GM19455 (cell line): ENCODE data around the gene LPP.

Source experiments
- ATAC-seq: cut with Tn5 transposase; IDR thresholded peaks from one replicate; pipeline ENCODE4 v1.9.1; 2021; ENCODE audit not compliant: unreplicated experiment

Gene LPP

DNA sequence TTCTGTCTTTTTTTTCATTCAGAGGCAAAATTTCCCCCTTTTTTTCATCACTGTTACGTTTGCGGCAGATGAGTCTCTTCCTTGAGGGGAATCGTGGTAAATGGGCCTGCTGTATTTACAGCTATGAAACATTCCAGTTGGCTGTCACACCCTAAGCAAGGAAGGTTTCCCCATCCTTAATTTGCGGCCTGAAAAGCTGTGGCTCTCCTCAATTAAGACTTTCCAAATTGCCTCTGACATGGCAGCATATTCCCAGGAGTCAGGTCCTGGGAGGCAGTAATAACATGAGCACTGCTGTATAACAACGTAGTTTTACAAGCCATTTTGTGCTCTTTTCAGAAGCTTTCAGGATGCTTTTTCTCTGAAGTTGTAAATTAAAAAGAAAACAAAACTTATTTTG, 420.9 kb downstream of the LPP start:
- no peak for ATAC-seq

DNA sequence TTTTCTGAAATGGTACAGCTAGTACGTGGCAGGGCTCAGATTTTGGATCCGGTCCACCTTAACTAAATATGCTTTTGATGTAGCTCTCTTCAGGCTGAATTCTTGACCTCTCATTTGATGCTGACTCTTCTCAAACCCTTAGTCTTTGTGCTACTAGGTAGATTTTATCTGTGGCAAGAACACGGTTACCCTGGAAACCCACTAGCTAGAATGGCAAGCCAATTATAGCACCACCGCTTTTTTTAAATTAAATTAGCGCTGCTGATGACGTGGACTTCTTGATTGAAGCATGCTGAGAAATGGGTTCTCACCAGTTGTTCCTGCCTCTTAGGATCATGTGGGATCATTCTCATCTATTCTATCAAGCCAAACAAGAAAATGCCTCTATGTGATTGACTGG, 421.5 kb downstream of the LPP start:
- ATAC-seq: no peak

DNA sequence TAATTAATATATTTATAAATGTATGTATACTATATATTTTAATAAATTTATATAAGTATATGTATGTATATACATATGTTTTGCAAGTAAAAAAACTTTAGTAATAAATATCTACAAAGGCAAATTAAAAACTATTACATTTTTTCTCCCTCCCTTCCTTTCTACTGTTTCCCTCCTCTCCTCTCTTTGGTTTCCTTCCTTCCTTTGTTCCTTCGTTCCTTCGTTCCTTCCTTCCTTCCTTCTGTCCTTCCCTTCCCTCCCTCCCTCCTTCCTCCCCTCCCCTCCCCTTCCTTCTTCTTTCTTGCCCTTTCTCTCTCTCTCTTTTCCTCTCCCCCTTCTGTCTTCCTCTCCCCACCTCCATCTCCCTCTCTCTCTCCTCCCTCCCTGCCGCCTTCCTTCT, 423.6 kb downstream of the LPP start:
- ATAC-seq: no peak

DNA sequence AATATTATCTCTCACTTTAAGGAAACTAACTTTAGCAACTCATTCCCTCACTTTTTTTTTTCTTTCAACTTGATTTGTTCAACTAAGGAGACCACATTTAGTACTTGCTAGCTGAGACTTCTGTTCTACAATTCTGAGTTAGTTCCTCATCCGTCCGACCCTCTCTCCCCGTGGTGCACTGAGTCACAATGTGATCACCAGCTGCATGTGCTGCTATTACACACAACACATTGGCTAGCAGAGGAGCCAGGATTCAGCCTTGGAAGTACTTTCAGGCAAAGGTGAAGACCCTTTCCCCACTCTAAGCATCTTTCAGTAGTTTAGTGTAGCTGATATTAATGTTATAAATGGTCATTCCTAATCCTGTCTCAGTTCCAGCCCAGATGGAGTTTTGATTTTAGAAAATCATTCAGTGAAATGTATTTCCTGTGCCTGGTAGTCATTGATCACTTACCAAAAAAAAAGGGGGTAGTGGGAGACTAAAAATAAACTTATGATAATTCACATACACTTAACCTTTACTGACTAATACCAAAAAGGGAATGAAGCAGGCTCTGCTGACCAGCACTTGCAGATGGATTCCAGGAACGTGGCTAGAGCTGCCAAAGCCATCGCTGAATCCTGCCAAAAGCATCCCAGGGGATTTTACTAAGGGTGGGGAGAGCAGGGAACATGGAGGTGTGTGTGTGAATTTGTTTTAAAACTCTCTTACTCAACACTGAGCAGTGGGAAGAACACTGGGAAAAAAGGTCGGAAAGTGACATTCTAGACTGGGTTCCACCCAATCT, 424.8 kb downstream of the LPP start:
- no peak for ATAC-seq

DNA sequence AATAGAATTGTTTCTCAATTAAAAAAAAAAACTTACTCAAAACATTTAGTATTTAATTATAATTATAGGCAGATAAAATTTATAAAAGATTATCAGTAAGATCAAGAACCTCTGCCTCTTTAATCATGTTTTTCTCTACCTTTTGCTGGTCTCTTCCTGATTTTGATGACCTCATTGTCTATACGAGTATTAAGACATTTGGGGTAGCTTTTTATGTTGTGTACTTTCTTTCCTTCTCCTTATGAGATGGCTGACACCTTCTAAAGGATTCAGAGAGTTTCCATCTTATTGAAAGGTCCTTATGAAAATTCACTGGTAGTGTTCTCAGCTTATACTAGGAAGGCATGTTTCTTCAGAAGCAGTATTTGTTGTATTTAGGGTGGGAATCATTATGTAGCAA, 426.3 kb downstream of the LPP start:
- ATAC-seq: no peak

DNA sequence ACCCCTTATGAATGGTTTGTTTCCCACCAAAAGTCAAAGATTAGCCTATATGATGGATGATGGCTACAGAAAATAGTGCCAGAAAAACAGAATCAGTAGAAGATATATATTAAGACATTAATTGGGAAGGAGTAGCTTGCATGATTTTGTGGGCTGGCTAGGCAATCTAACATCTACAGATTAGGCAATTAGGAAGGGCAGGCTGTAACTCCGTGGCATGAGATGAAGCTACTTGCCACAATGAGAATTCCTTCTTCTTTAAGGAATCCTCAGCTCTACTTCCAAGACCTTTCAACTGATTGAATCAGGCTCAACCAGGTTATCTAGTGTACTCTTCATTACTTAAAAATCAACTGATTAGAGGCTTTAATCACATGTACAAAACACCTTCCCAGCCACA, 426.7 kb downstream of the LPP start:
- no peak for ATAC-seq

DNA sequence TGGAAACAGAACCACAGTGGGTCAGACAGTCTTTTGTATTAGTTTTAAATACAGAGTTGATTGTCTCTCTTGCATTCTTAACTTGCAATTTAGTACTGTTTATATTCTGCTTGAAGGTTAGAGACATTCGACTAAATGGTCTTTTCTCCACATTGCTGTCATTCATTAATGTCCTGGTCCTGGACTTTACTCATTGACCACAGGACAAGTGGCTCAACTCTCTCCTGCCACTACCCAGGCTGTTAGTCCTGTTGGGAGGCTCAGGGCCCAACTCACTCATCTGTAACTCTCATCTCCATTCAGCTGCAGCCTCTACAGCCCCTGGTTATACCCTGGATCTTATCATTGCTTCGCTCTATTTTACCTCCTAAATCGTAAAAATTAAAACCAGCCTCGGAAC, 427.4 kb downstream of the LPP start:
- no peak for ATAC-seq

DNA sequence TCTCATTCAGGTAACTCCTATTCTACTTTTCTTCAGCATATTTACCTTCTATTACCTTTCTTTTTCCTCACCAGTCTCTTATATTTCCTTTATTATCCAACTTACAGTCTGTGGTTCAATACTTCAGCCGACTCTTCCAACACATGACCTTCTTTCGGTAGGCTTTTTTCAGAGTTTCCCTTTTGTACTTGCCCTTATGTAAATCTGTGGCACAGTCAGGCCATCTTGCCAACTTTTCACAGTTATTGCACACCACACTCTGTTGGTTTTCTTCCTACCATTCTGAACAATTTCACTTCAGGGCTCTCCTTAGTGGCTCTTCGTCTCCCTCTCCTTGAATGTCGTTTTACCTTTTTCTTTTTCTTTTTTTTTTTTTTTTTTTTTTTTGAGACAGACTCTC, 427.8 kb downstream of the LPP start:
- ATAC-seq: no peak

DNA sequence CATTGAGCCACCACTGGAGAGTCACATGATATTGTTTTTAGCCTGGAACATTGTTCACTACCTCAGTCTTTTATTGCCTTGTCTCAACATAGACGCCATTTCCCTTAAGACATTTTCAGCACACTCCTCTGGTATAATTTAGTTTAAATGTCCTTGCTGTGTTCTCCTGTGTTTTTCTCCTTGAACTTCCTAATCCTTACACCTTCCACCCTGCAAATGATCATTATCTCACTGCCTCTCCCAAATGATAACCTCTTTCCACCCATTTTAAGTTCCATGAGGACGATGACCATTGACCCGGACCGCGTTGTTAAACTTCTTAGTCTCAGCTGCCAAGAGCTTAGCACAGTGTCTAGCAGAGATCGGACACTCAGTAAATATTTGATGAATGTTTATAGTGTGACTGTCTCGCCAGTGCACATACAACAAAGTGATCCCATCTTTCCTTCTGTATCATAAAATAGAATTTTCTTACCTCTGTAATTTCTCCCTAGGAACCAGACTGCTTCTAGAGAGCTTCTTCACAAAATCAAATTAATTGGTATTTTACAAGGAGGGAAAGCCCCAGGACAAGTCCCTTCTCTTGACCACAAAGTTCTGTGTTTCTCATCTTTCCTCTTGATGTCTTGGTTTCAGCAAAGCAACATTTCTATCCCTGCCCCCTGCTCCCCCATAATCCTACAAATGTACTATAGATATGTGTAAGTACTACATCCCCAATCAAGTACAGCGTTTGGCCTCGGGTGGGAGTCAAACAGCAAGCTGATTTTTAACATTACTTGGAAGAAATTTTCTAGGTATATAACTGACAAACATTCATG, 429.6 kb downstream of the LPP start:
- no peak for ATAC-seq

DNA sequence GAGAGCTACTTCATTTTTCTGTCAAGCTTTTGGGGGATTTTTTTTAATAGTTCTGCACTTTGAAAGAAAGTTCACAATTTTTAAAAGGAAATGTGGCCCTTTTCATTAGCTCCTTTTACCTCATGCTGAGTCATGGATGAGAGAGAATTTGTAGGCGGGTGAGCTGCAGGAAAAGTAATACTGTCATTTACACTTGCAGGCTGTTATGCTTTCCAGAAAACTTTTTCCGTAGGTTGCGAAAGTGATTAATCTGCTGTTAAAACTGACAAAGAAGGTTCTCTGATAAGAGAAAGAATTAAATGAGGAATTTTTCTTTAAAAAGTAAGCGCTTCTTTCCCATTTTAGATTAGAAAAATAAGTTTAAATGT, 430.2 kb downstream of the LPP start:
- no peak for ATAC-seq

DNA sequence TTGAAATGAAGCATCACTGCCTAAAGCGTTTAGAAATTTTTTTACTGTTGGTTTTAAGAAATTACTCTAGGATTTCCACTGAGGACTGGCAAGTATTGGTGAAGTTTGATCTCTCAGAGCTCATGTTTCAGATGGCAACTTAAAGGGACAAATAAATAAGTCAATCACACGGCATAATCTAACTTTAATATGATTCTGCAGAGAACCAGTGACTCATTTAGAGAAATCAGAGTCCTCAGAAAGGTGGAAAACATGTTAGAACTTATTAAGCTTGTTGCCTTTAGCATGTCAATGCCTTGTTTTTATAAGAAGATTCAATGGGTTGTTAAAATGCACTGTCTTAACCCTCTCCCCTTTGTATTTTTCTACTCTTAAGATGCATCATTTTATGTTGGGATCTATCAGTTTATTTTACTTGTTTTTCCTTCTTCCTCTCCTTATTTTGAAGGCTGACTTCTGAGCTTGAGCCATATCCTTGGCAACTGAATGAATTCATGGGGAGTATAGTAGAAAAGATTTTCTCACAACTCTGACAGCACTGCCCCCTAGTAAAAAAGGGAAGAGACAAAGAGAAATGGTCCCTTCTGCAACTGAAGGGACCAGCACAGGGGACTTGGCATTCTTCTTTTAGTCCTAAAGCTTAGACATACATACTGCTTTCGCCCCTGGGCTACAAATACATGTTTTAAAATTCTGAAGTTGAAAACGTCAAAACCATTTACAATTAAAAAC, 431.2 kb downstream of the LPP start:
- no peak for ATAC-seq

DNA sequence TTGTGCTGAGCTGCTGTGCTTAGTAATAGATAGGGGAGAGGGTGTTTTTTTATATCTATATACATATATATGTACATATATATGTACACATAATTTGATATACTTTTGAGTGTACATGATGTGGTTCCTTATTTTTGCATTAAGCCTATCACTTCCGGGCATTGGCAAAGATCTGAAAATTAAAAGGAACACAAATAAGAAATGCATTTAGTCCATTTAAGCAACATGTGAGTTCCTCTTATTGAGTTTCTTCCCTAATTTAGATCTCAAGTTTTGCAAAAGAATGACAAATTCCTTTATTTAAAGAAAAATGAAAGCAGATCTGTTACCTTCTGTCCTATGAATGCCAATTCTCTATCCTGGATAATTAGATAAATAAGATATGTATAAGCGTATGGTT, 435.1 kb downstream of the LPP start:
- ATAC-seq: no peak

DNA sequence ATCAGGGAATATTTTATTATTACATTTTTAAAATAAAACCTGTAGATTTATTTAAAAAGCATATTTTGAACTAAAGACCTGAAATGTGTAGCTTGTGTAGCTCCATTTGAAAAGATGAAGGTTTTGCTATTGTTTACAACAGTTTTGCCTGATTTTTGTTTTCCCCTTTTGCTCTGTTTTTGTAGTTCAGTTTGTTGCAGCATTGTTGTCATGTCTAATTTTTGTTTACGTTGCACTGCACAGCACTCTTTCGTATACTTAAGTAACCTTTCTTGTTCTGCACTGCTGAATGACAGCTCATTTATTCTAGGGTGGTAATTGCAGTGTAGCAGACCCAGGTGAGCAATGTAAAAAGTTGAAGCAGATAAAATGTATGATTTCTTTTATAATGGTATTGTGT, 435.8 kb downstream of the LPP start:
- ATAC-seq: no peak

DNA sequence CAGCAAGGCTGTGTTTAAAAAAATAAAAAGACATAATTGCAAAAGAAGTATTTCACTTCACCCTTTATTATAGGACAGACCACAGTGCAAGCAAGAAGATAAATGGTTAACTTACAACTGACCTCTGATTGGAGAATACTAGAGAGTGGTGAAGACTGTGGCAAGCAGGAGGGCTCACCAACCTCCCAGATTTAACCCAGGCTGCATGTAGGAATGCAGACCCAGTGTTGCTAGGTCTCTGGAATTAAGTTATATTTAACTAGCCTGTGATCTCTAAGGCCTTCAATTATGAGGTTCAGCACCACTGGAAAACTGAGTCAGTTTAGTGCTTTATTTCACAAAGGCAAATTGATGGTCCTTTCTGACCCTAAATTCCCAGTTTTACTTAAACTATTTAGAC, 436.6 kb downstream of the LPP start:
- ATAC-seq: no peak

DNA sequence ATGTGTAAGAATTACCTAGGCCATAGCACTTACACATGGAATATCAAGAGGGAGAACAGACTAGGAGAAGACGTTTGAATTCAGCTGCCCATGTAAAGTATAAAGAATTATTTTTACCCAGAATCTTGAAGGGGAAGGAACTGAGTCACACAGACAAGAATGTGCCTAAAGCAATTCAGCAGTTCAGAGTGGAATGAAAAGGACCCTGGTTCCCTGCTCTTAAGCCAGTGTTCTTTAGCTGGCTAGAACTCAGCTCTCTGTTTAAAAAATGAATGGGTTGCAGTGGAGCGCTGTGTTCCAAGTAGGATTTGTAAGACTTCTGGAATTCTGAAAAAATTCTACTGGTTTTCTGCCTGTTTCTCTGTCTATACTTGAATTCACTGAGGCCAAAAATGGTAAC, 440.2 kb downstream of the LPP start:
- no peak for ATAC-seq

DNA sequence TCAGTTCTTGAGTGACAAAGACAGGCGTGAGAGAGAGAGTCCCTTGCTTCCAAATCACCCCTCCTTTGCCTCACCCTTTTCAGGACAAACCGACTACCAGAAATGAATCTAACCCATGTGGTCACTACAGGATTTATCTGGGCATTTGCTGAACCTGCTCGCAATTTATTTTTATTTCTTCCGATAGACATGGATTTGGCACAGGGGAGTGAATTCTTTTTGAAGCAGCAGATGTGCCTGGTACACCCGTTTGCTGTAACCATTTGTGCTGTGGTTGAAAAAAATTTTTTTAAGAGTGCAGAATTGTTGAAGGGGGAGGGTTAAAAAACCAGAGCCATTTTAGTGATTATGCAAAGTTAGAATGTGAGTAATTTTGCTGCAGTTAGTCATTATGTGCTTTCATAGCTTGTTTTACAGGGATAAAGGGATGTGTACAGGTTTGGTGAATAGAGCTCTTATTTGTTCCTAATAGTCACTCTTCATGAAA, 442.0 kb downstream of the LPP start:
- ATAC-seq: no peak

DNA sequence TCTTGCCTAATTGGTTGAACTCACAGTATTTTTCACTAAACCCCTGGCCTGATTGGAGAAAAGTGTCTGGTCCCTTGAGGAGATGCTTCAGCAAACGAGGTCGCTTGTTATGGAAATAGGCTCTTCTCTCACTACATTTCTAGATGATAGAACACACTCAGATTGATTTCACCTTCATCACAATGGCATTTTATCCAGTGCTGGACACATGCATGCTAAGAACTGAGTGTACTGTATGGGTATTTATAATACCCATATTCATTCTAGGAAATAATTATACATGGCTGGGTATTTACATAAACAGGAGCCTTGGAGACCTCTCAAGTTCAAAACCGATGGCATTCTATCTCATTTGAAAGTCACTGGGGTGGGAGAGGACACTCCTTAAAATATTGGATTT, 444.9 kb downstream of the LPP start:
- no peak for ATAC-seq

DNA sequence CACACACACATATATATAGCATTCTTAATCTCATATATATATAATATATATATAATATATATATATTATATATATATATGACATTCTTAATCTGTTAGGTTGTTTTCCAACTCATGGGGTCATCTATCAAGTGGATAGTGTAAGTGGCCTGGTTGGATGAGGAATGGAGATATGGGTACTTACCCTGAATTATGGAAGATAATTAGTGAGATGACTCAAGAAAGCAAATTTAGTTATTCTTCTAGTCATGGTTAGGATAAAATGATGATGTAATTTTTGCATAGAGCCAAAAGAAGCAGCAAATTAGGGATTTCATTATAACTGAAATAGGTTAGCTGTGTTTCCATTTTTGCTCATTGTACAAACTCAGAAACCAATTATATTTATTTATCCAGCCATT, 448.2 kb downstream of the LPP start:
- ATAC-seq: no peak

DNA sequence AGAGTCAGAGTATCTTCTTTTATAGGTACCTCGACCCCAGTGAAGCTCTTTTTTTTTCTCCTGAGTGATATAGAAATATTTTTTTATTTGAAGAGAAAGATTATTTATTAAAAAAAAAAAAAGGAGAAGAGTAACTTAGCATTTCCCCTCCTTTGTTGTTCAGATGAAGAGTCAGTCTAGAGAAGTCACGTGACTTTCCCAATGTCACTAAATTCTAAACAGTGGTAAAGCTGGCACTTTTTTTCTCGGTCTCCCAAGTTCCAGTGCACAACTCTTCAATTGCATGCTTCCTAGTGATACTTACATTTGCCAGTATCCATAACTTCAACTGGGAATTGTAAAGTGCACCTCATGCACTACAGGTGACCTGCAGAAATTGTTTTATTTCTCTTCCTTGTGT, 448.7 kb downstream of the LPP start:
- no peak for ATAC-seq

DNA sequence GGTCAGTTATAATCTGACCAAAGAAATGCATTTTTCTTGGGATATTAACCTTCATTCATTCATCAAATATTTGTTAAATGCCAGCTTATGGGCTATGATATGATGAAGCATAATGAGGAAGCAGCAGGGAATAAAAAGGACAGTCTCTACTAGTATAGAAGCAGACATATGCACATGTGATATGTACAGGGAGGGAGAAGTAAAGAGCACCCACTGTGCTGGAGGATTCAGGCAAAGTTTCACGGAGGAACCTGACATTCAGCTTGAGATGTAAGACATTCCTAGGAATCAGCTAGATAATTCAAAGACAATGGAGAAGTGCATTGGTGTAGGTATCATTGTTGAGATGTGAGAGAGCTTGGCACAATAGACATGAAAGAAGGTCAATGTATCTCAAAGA, 450.7 kb downstream of the LPP start:
- no peak for ATAC-seq

DNA sequence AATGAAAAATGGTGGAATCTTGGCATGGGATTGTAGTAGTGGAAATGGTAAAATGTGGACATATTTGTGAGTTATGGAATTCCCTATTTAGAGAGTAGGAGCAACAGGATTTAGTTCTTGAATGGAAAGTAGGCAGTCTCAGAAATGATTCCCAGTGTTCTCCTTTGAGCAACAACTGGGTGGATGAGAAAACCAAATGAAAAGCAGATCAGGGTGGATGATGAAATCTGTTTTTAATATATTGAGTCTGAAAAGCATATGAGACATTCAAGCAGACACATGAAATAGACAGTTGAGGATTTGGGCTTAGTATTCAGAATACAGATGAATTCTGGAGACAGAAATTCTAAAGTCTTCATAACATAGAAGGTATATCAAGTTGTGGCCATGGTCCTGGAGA, 451.3 kb downstream of the LPP start:
- ATAC-seq: no peak

DNA sequence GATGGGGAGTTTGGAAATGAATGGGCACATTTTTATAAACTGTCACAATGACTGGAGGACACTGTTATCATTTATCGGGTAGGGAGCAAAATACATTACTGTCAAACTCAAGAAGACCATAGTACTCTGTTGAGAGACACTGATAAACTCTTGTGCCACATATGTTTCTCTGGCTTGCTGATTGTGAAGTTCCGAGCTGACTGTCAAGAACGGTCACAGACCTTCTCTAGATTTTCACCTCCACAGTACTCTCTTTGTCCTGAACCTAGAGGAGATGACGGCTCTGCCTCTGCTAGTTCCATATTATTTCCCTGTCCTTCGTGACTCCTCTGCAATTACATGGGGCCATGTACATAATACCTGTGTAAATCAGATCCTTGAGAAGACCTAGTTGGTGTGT, 451.9 kb downstream of the LPP start:
- ATAC-seq: no peak
